GM12875 (cell line): ENCODE results near the gene DOCK8.

ENCODE experiments used
- H3K4me3 ChIP-seq: one replicate; pipeline ENCODE4 v1.5.1; 2011; ENCODE audit warnings: low read depth, low read length, control low read depth
- CTCF ChIP-seq: IDR thresholded peaks from 2 replicates; pipeline ENCODE4 v1.5.1; 2011; ENCODE audit warnings: low read depth, mild to moderate bottlenecking, control low read depth, inconsistent platforms, low read length, moderate library complexity, borderline replicate concordance; ENCODE audit not compliant: insufficient read depth

Gene DOCK8

GRCh38 chr9:343773-344172 lies 129.1 kb downstream of the DOCK8 start:
- H3K4me3 ChIP-seq, result no peak overlapping the region
- TF ChIP-seq CTCF, result no peak

GRCh38 chr9:346111-346571 lies 131.5 kb downstream of the DOCK8 start:
- no peak for TF ChIP-seq CTCF
- H3K4me3 ChIP-seq, result no peak overlapping the region

GRCh38 chr9:347667-348292 lies 133.1 kb downstream of the DOCK8 start:
- TF ChIP-seq CTCF, result no peak
- no peak overlapping the region for H3K4me3 ChIP-seq

GRCh38 chr9:350384-350783 lies 135.7 kb downstream of the DOCK8 start:
- H3K4me3 ChIP-seq, result no peak overlapping the region
- no peak for TF ChIP-seq CTCF

GRCh38 chr9:351916-352315 lies 137.3 kb downstream of the DOCK8 start:
- TF ChIP-seq CTCF, result no peak
- no peak overlapping the region for H3K4me3 ChIP-seq

- no peak overlapping the region for H3K4me3 ChIP-seq
- no peak for TF ChIP-seq CTCF
Measured at GRCh38 chr9:353077-353476, 138.4 kb downstream of the DOCK8 start.

- TF ChIP-seq CTCF, result no peak
- H3K4me3 ChIP-seq, result no peak overlapping the region
Measured at GRCh38 chr9:354453-354852, 139.8 kb downstream of the DOCK8 start.
